Trophoblast cell (in vitro differentiated cells and primary cell): ENCODE results near the gene CCDC73.

Experiments used
- DNase-seq, 2 donors: peaks; one replicate each; pipeline ENCODE4 v3.0.0-alpha.2; 2016
- H2AFZ ChIP-seq: 2 replicates; pipeline ENCODE4 v1.6.1; 2013; ENCODE audit warnings: low read length, moderate library complexity, mild to moderate bottlenecking; ENCODE audit not compliant: insufficient read depth, poor library complexity
- H2AK5ac ChIP-seq: 2 replicates; pipeline ENCODE4 v1.6.1; 2013; ENCODE audit warnings: mild to moderate bottlenecking, low read length
- H2BK120ac ChIP-seq: 2 replicates; pipeline ENCODE4 v1.6.1; 2013; ENCODE audit warnings: low read length, mild to moderate bottlenecking, moderate library complexity; ENCODE audit not compliant: insufficient read depth, poor library complexity
- H2BK12ac ChIP-seq: 2 replicates; pipeline ENCODE4 v1.6.1; 2013; ENCODE audit warnings: mild to moderate bottlenecking, low read length, moderate library complexity
- H2BK5ac ChIP-seq: 2 replicates; pipeline ENCODE4 v1.6.1; 2013; ENCODE audit warnings: low read length, low read depth, moderate library complexity, mild to moderate bottlenecking; ENCODE audit not compliant: poor library complexity
- H3K14ac ChIP-seq: 2 replicates; pipeline ENCODE4 v1.6.1; 2013; ENCODE audit warnings: mild to moderate bottlenecking, low read length
- H3K18ac ChIP-seq: 2 replicates; pipeline ENCODE4 v1.6.1; 2013; ENCODE audit warnings: mild to moderate bottlenecking, low read length
- H3K23ac ChIP-seq: 2 replicates; pipeline ENCODE4 v1.6.1; 2013; ENCODE audit warnings: low read length
- H3K27ac ChIP-seq: 2 replicates; pipeline ENCODE4 v1.5.1; 2013; ENCODE audit warnings: low read depth, mild to moderate bottlenecking, inconsistent platforms, low read length, moderate library complexity
- H3K27me3 ChIP-seq: 2 replicates; pipeline ENCODE4 v1.6.1; 2013; ENCODE audit warnings: inconsistent platforms, mild to moderate bottlenecking, low read length, moderate library complexity; ENCODE audit not compliant: insufficient read depth
- H3K36me3 ChIP-seq, 2 experiments: 1 replicate in 1 of 2; 2 replicates in 1 of 2; pipeline ENCODE4 v1.6.1; 2013; ENCODE audit warnings: low read length in 2 of 2, mild to moderate bottlenecking in 2 of 2, moderate library complexity in 1 of 2; ENCODE audit not compliant: insufficient read depth in 2 of 2, control insufficient read depth in 1 of 2
- H3K4ac ChIP-seq: 2 replicates; pipeline ENCODE4 v1.6.1; 2013; ENCODE audit warnings: low read depth, mild to moderate bottlenecking, low read length, moderate library complexity
- H3K4me1 ChIP-seq, 2 experiments: 1 replicate in 1 of 2; 2 replicates in 1 of 2; pipeline ENCODE4 v1.6.1; 2013; ENCODE audit warnings: low read length in 2 of 2, mild to moderate bottlenecking in 2 of 2, moderate library complexity in 1 of 2; ENCODE audit not compliant: insufficient read depth in 2 of 2, control insufficient read depth in 1 of 2
- H3K4me2 ChIP-seq: 2 replicates; pipeline ENCODE4 v1.6.1; 2013; ENCODE audit warnings: inconsistent platforms, mild to moderate bottlenecking, low read length, moderate library complexity
- H3K4me3 ChIP-seq: 2 replicates; pipeline ENCODE4 v1.5.1; 2013; ENCODE audit warnings: mild to moderate bottlenecking, low read depth, low read length, inconsistent platforms
- H3K79me1 ChIP-seq: one replicate; pipeline ENCODE4 v1.6.1; 2013; ENCODE audit warnings: low read length
- H3K79me2 ChIP-seq: 2 replicates; pipeline ENCODE4 v1.6.1; 2013; ENCODE audit warnings: low read length, mild to moderate bottlenecking; ENCODE audit not compliant: control insufficient read depth, insufficient read depth, poor library complexity
- H3K9ac ChIP-seq: 2 replicates; pipeline ENCODE4 v1.6.1; 2013; ENCODE audit warnings: mild to moderate bottlenecking, low read length
- H3K9me3 ChIP-seq: 2 replicates; pipeline ENCODE4 v1.6.1; 2013; ENCODE audit warnings: low read depth, mild to moderate bottlenecking, control low read depth, inconsistent platforms, low read length; ENCODE audit not compliant: insufficient read depth
- H4K12ac ChIP-seq: 2 replicates; pipeline ENCODE4 v1.6.1; 2013; ENCODE audit warnings: low read depth, mild to moderate bottlenecking, low read length, moderate library complexity
- H4K8ac ChIP-seq: 2 replicates; pipeline ENCODE4 v1.6.1; 2013; ENCODE audit warnings: low read depth, mild to moderate bottlenecking, low read length, moderate library complexity
- H4K91ac ChIP-seq: one replicate; pipeline ENCODE4 v1.6.1; 2013; ENCODE audit warnings: low read depth, mild to moderate bottlenecking, low read length, moderate library complexity
- WGBS: extraction: QIAGEN DNeasy Blood & Tissue Kit; methylation state at CpG from one replicate; pipeline ENCODE4 v1.1.7; 2013; ENCODE audit warnings: missing lambda C conversion rate; ENCODE audit not compliant: insufficient read length, insufficient coverage; ENCODE audit errors: extremely low coverage; 5-methylcytosine and 5-hydroxymethylcytosine counted together

The CCDC73 gene

DNA sequence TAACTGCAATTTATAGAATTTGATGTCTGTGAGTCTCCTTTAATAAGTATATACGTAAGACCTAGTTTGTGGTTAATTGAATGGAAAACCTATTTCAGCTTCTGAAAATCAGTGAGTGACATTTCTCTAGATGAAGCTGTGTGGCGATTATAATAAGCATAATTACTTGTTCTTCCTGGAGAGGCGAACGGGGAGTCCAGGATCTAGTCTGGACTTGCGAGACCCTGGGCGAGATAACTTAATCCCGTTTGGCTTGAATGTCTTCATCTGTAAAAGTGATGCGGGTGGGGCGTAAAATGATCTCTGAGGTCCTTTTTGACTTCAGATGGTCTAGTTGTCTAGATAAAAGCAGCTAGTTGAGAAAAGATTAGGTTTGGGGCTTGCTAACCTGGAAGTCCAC is 36.3 kb upstream of the CCDC73 start:
- H3K79me1 ChIP-seq, result peaks cover 9% of the 10 kb centered on the region
- H3K4me2 ChIP-seq, result peak overlapping the region; percentile 41
- H3K4me3 ChIP-seq, result no peak overlapping the region
- peak; percentile 14 to 52 for DNase-seq
- no peak overlapping the region for H3K23ac ChIP-seq
- H4K12ac ChIP-seq, result no peak overlapping the region
- H3K27me3 ChIP-seq, result no peaks in the 10 kb centered on the region
- no peak overlapping the region for H2AFZ ChIP-seq
- H4K8ac ChIP-seq, result no peak overlapping the region
- H3K14ac ChIP-seq, result no peak overlapping the region
- no peak overlapping the region for H3K27ac ChIP-seq
- no peak overlapping the region for H2AK5ac ChIP-seq
- H2BK120ac ChIP-seq, result no peak overlapping the region
- H2BK5ac ChIP-seq, result no peak overlapping the region
- no peak overlapping the region for H2BK12ac ChIP-seq
- H3K36me3 ChIP-seq, result peaks cover 3% of the 10 kb centered on the region in 2 experiments
- no CpG with 5 or more reads among the region's 9 CpGs for WGBS
- peaks cover 5% of the 10 kb centered on the region for H3K79me2 ChIP-seq
- H3K18ac ChIP-seq, result no peak overlapping the region
- H3K9ac ChIP-seq, result no peak overlapping the region
- peaks cover 2 to 7% of the 10 kb centered on the region in 2 experiments for H3K4me1 ChIP-seq
- H3K9me3 ChIP-seq, result no peaks in the 10 kb centered on the region
- H3K4ac ChIP-seq, result no peak overlapping the region
- H4K91ac ChIP-seq, result no peak overlapping the region

- Histone ChIP-seq H3K36me3 (peaks cover 3% of the 10 kb centered on the region in 2 experiments), H2BK120ac (no peak overlapping the region)
Measured at GRCh38 chr11:32830413-32830738, 35.9 kb upstream of the CCDC73 start.

DNA sequence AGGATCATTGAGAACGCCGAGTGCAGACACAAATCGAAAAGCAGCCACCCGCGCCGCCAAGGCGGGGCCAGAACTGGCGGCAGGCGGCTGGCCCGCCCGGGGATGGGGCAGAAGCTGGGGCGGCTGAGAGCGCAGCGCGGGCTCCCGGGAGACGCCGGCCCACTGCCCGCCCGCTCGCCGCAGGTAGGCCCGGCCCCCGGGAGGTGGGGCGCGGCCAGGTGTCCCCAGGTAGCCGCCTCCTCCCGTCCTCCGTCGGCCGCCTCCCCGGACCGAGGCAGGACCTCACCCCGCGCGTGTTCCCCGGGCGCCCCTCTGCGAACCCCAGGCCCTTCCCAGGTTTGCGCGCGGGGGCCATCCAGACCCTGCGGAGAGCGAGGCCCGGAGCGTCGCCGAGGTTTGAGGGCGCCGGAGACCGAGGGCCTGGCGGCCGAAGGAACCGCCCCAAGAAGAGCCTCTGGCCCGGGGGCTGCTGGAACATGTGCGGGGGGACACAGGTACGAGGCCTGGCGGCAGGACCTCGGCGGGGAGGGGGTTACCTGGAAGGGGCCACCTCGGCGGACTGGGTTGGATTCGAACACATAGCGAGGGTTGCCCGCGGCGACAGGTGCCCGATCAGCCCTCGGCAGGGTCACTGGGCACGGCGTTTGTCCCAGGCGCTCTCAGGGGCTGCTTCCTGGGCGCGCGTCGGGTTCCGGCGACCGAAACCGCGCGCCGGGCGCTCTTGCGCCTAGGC is 35.4 kb upstream of the CCDC73 start, which contains the start of gene PRRG4:
TSS of gene PRRG4 (plus strand) at position 248 of the 733 bp plus-strand sequence. CDS start 603 bp downstream, outside the sequence.
- peaks cover 2 to 3% of the 10 kb centered on the region in 2 experiments for H3K36me3 ChIP-seq
- H2BK120ac ChIP-seq, result peak within 1 kb of the TSS; percentile 85
- no peaks in the 10 kb centered on the region for H3K27me3 ChIP-seq
- WGBS, result no CpG with 5 or more reads among the region's 85 CpGs
- H3K23ac ChIP-seq, result no peak within 1 kb of the TSS
- peak within 1 kb of the TSS; percentile 88 for H3K4me3 ChIP-seq
- peak within 1 kb of the TSS; percentile 75 for H3K4me2 ChIP-seq
- DNase-seq, result peak; percentile 82 to 90
- H4K12ac ChIP-seq, result peak within 1 kb of the TSS; percentile 61
- peak within 1 kb of the TSS; percentile 91 for H3K27ac ChIP-seq
- H3K9me3 ChIP-seq, result no peaks in the 10 kb centered on the region
- H2AFZ ChIP-seq, result peak within 1 kb of the TSS; percentile 71
- peaks cover 9% of the 10 kb centered on the region for H3K79me1 ChIP-seq
- H3K4ac ChIP-seq, result peak within 1 kb of the TSS; percentile 11
- H2BK12ac ChIP-seq, result peak within 1 kb of the TSS; percentile 63
- H2BK5ac ChIP-seq, result peak within 1 kb of the TSS; percentile 94
- H3K18ac ChIP-seq, result peak within 1 kb of the TSS; percentile 64
- no peak within 1 kb of the TSS for H2AK5ac ChIP-seq
- peaks cover 2 to 7% of the 10 kb centered on the region in 2 experiments for H3K4me1 ChIP-seq
- peak within 1 kb of the TSS; percentile 85 for H4K8ac ChIP-seq
- H3K14ac ChIP-seq, result peak within 1 kb of the TSS; percentile 67
- H4K91ac ChIP-seq, result peak within 1 kb of the TSS; percentile 96
- H3K79me2 ChIP-seq, result peaks cover 5% of the 10 kb centered on the region
- H3K9ac ChIP-seq, result peak within 1 kb of the TSS; percentile 78

More at GRCh38 chr11:32830413-32830738, 35.9 kb upstream of the CCDC73 start:
- H3K27me3 ChIP-seq, result no peaks in the 10 kb centered on the region
- H3K23ac ChIP-seq, result no peak overlapping the region
- no peak overlapping the region for H2BK12ac ChIP-seq
- peak overlapping the region; percentile 75 for H3K4me2 ChIP-seq
- no peak overlapping the region for H4K91ac ChIP-seq
- no peak overlapping the region for H2BK5ac ChIP-seq
- DNase-seq, result peak; percentile 80 to 91
- H3K14ac ChIP-seq, result no peak overlapping the region
- WGBS, result no CpG with 5 or more reads among the region's 6 CpGs
- no peaks in the 10 kb centered on the region for H3K9me3 ChIP-seq
- H2AK5ac ChIP-seq, result no peak overlapping the region
- peaks cover 2 to 7% of the 10 kb centered on the region in 2 experiments for H3K4me1 ChIP-seq
- peaks cover 5% of the 10 kb centered on the region for H3K79me2 ChIP-seq
- peak overlapping the region; percentile 88 for H3K4me3 ChIP-seq
- H2AFZ ChIP-seq, result peak overlapping the region; percentile 71
- H3K9ac ChIP-seq, result no peak overlapping the region
- H3K18ac ChIP-seq, result no peak overlapping the region
- H4K8ac ChIP-seq, result no peak overlapping the region
- peak overlapping the region; percentile 91 for H3K27ac ChIP-seq
- H3K4ac ChIP-seq, result no peak overlapping the region
- no peak overlapping the region for H4K12ac ChIP-seq
- H3K79me1 ChIP-seq, result peaks cover 9% of the 10 kb centered on the region

GRCh38 chr11:32829157-32829679 is 34.8 kb upstream of the CCDC73 start:
- Histone ChIP-seq H2AK5ac (no peak overlapping the region), H3K36me3 (peaks cover 0 to 3% of the 10 kb centered on the region in 2 experiments), H3K4me1 (peaks cover 2 to 7% of the 10 kb centered on the region in 2 experiments), H2BK12ac (peak overlapping the region; percentile 63), H3K27me3 (no peaks in the 10 kb centered on the region), H2BK5ac (peak overlapping the region; percentile 85), H3K18ac (peak overlapping the region; percentile 46), H3K79me1 (peaks cover 9% of the 10 kb centered on the region), H3K4me3 (peak overlapping the region; percentile 88), H4K8ac (peak overlapping the region; percentile 48), H2AFZ (peak overlapping the region; percentile 71), H3K79me2 (peaks cover 5% of the 10 kb centered on the region), H3K4ac (no peak overlapping the region), H4K91ac (peak overlapping the region; percentile 96), H3K23ac (no peak overlapping the region), H3K4me2 (peak overlapping the region; percentile 75), H3K9me3 (no peaks in the 10 kb centered on the region), H3K9ac (peak overlapping the region; percentile 64), H3K27ac (peak overlapping the region; percentile 91), H3K14ac (peak overlapping the region; percentile 67), H4K12ac (no peak overlapping the region), H2BK120ac (peak overlapping the region; percentile 83)
- peak in 1 of 2 donors; percentile 77 for DNase-seq
- no CpG with 5 or more reads among the region's 12 CpGs for WGBS
